NCI-H2196 treated with DMSO at 0.1 percent for 48 hours (cell line): ENCODE measurements around the gene IFT27.

Source experiments
- DNase-seq: peaks from one replicate; lab custom pipeline; 2025; ENCODE audit not compliant: unreplicated experiment; lab: John Stamatoyannopoulos, UW

The IFT27 gene

DNA sequence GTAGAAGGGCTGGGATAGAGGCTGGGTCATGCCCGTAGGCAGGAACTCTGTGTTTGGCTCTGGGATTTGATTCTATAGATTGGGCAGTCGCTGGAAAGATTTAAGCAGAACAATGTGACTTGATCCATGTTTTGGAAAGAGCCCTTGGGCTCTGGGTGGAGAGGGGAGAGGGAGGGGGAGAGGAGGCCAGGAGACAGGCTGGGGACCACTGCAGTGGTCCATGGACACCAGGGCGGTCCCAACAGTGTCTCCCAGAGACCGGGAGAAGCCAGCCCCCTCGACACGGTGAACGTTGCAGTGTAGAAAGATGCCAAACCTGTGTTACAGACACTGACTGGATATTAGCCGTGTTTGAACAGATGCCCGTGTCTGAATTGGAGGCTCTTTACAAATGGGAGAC lies 21.5 kb upstream of the IFT27 start:
- DNase-seq: no peak

DNA sequence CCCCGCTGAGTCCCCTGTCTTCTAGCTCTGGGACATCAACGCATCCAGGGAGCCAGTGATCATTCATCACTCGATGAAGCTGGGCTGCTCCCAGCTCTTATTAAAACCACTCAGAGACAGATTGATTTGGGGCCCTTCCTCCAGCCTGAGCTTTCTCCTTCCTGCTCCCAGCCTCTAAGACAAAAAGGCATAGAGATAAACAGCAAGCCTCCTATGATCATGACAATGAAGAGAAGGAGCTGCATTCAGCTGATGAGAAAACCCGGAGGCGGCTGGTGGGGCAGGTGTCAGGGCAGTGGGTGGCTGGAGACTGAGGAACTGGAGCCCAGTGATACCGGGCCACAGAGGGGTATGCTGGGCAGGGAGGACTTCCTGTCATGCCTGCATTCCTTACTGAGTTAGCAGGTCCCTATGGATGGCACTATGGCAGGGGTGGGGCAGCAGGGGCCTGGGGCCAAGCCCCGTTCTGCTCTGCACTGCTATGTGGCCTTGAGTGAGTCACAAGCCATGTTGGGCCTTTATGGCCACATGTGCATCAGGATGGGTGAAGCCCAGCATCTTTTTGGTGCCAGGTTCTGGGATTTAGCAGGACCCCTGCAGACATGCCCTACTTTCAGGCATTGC lies 20.7 kb upstream of the IFT27 start:
- no peak for DNase-seq

DNA sequence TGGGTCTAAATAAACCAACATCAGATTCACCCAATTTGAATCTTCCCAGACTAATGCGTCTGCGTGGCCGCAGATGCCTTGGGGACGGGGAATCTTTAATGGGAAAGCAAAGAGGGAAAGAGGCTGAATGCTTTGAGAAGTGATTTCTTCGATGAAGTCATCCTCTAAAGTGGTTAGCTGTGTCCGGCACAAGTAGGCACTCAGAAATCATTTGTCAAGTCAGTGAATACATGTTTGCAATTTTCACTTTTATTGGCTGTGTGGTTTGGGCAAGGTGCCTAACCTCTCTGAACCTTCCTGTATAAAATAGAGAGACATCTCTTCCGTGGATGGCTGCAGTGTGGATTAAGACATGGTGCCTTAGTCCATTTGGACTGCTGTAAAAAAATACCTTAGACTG lies 19.7 kb upstream of the IFT27 start:
- no peak for DNase-seq

DNA sequence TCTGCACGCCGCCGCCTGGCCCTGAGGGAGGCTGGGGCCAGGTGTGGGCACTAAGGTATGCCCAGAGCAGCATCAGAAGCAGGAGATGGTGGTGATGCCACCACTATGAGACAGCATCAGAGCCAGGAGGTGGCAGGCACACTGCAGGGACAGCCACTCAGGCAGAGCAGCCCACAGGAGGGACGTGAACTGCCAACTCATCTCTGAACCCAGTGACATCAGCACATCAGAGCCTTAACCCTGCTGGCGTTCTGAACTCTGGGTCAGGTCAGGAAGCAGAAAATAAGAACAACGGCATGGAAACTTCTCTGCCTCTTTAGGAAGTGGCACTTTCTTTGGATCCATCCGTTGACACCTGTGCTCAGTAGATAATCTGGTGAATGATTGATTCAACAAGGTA lies 14.7 kb upstream of the IFT27 start:
- no peak for DNase-seq

DNA sequence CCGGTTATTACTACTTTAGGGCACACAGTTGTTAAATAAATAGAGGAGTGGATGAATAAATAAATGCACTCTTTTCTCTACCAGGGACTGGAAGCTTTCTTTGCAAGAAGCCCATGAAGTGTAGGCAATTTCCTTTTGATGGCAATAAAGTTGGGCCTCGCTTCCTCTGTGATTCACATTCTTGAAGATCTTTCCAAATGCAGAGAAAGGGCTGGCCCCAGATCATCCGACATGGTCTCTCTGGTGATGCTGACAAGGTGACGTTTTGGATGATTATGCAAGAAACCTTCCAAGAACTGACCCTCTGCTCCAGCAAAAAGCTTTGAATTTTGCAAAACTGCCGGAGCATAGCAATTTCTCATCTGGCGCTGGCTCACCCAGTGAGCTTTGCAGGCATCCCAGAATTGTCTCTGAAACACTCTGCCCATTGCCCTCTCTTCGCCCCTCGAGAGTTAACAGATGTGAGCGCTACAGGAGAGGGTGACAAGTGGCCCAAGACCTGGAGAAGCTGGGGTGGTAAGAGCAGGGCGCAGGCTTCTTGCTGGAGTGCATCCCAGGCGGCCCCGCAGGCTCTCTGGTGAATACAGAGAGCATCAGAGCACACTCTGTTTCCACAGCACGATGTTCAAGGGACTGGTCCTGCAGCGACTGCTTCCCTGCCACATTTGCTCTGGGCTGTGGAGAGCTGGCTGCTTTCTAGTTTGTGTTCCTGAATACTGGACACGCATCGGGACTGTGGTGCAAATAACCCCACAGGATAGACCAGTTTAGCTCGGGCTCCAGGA lies 11.5 kb upstream of the IFT27 start:
- no peak for DNase-seq

DNA sequence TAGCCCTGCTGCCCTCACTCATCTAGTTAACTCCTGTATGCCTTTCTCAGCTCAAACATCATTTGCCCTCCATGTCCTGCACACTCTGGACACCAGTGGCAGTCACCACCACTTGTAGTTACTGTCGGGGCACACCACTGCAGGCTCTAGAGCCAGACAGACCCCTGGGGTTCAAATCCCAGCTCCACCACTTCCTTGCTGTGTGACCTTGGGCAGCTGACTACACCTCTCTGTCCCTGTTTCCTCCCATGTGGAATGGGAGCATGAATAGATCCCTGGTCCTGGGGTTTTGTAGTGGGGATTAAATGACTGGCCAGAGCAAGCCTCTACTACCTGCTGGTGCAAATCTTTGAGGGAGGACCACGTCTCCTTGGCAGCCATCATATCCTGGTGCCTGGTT lies 7.8 kb upstream of the IFT27 start:
- no peak for DNase-seq

DNA sequence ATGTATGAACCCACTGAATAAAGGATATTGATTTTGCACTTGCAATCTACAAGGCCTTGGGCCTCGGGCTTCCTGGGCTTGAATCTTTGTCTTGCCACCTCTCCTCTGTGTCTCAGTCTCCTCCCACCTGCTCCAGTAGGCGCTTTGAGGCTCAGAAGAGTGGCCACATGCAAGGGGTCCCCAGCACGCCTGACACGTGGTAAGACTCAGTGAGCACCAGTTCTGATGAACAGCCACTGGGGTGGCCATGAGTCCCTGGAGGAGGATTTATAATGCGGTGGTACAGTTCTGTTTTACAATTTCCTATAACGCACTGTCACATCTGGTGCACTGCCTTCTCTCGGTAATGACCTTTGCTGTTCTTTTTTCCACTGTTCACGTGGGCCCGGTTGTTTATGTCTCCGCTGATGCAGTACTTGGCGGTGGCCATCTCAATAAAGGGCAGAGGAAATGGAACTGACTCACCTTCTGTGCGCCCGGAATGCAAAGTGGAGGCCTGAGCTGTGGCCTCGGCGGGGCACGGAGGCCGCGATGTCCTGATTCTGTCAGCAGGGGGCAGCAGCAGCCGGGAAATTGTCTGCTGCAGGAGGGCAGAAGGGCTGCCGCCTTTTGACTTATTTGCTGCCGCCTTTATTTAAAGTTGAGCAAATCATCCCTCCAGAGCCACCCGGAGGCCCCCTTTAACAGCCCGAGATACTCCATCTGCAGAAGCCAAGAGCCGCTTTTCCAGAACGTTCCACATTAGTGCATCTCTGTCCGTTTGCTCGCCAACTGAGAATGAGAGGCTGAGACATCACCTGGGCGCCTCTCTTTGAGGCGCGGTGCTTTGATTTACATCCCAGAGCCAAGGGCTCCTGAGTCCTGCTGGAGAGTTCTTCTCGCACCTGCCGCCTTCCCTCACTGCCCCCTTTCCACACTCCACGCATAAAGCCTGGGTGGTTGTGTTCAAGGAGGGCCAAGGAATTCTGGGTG lies 6.0 kb upstream of the IFT27 start:
- peak; percentile 51 for DNase-seq

DNA sequence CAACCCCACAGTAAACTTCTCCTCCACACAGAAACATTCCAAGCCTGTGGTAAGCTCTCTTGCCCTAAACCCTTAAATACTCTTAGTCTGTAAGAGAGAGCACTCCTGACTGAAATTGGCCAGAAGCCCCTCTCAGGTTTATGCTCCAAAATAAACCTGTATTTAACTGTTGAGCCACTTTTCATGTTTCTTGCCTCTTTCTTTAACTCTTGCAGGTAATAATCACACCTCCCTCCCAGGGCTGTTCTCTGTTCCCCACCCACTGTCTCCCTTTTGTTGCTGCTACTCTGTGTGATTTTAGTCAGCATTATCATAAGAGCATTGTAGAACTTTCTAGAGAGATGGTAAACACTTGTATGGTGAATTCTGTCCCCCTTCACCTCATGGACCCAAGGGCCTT lies 2.1 kb upstream of the IFT27 start:
- DNase-seq: no peak

DNA sequence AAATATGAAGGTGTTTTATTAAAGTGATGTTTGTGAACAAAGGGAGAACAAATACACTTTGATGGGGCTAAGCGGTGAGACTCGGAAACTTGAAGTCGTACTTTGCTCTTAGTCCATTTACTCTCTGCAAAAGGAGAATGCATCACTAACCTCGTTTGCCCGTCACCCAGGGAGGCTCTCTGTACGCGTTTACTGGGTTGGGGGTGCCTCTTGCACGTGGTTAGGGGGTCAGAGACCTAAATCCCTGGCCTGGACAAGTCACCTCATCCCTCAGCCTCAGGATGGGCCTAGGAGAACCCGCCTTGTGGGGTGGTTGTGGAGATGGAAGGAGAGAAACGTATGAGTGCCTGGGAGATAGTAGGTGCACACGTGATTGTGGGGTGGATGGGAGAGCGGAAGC lies 803 bp upstream of the IFT27 start:
- DNase-seq: no peak

DNA sequence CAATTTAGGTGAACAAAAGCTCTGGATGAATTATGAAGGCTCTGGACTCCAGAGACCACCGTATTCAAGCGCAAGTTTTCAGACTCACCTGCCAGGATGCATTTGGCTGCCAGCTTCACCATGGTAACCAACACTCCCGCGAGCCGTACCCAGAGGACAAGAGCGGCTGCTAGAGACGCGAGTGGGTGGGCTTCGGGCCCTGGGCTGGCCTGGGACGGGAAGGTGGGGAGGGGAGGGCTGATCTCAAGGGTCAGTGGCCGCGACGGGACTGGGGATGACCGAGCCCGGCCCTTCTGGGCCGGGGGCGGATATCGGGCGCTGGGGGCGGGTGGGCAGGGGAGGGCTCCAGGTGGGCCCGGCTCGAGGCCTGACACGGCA lies 344 bp downstream of the IFT27 start:
- no peak for DNase-seq

DNA sequence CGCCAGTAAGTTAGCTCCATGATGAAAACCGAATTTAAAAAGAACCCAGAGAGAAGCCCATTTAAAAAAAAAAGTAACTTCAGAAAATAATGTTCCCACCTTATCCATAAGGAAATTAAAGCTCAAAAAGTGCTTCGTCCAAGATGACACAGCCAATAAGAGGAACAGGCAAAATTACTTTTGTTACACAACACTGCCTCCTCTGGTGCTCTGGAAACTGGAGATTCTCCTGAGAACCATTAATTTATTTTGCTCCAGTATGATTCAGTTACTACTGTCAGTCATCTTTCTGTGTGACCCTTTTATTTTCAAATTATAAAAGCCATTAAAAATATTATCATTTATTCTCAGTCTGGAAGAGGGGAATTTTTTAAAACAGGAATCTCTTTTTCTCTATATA lies 2.0 kb downstream of the IFT27 start:
- DNase-seq: no peak

DNA sequence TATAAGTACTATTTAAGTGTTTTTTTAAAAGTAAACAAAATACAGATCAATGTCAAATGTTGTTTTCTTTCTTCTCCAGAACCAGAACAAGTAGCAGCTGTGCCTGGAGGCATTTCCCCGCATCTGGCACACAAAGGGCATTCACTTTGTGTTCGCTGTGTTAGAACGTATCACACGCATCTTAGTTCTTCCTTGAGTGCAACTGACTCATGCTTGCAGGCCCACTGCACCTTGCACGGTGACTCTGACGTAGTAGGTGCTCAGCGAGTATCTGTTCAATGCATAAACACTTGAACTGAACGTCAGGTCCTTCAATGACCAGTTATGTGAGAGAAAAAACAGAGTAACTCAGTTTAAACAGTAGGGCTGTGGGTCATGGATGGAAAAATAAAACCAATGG lies 3.5 kb downstream of the IFT27 start:
- no peak for DNase-seq

DNA sequence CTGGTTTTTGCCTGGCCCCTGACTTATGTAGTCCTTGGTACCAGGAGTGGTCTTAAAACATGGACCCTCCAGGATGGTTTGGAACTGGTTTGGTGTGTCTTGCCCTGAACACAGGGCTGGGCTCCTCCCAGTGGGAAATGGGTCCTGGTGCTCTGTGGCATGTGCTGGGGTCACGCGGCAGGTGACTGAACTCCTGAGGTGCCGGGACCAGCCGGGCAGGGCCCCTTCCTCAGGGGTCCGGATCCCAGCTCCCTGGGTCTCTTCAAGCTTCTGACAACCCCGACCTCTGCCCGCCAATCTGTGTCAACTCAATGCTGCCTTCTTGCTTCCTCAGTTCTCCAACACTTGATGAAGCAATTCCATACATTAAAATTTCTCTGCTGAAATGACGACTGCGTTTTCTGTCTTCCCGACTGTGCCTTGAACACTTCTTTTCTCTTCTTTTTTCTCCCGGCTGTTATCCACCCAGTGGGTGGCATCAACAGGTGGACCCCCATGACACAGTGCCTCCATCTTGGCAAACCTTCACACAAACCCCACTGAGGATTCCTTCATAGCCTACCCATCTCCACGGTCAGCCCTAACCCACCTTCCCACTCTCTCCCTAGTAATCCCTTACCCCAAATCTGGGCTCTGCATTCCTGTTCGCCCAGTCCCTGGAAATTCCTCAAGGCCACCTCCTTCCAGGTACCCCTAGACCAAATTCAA lies 4.4 kb downstream of the IFT27 start:
- DNase-seq: no peak

DNA sequence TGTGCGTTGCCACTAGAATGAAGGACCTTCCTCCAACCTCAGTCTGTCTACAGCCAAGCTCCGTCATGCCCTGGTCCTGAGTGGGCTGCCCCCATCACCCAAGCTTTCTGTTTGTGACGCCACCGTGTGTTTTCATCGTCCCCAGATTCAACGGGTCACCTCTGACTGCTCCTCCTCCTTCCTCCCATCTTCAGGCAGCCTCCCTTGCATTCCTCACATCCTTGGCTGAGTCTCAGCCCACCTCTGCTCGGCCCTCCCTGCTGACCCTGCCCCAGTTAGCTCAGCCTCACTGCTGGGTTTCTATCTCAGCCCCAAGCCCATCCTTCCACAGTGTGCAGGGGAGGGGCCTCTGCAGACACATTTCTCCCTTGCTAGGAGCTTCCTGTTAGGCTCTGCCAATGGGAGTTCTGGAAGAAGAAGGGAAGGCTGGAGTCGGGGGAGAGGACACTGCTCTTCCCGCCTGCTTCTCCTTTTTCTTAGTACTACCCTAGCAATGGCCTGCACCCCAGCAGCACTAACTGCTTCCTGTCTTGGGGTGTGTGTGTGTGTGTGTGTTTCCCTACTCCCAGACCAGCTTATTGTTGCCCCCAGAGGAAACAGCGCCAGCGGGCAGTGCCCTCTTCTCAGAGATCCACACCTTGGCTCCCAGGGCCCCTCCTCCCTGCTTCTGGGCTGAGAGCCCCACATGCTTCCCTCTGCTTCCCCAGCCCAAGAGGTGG lies 5.2 kb downstream of the IFT27 start:
- no peak for DNase-seq

DNA sequence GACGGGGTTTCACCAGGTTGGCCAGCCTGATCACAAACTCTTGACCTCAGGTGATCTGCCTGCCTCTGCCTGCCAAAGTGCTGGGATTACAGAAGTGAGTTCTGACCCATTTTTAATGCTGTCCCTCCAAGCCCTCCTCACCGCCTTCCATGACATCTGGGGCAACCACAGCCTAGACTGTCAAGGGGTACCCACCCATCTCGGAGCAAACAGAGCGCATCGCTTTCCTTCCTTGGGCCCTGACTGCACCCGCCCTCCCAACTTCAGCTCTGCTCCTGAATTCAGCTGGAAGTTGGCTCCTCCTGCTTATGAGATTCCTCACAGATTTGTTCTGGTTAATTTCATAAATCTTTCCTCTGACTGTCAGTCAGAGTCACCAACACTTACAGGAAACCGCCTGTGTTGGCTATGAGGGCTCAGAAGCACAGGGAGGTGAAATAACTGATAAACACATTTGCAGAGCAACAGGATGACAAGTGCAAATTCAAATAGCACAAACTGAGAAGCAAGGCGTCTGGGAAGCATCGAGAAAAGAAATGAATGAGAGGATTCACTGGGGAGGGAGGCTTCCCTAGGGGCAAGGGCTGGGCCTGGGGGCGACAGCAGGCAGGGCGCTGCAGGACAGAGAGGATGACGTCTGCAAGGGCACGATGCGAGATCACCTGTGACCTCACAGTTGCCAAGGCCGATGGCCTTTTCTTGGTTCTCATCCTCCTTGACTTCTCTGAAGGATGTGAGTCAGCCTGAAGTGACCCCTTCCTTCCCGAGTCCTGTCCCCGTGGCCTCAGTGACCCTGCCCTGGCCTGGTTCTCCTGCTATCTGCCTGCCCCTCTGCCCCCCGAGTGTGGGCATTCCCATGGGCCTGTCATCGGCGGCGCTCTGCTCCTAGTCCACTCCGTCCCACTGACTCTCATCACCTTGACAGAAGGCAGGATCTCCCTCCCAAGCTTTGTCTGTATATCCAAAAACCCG lies 6.1 kb downstream of the IFT27 start:
- DNase-seq: no peak

DNA sequence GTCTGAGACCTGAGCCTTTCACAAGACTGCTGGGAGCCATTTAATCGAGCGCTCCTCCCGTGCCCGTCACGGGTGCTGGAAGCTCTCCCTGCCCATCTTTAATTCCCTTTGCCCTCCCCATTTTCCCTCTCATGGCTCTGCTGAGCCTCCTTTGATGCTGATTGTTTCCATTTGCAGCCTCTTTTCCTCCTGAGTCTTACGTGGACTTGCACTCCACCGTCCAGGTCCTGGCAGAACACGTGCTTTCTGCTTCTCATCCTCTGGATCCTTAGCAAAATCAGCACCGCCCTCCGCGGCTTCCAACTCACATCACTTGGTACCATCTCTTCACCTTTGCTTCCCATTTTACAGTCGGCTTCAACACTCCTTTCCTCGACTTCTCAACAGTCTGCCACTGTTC lies 7.3 kb downstream of the IFT27 start:
- no peak for DNase-seq

DNA sequence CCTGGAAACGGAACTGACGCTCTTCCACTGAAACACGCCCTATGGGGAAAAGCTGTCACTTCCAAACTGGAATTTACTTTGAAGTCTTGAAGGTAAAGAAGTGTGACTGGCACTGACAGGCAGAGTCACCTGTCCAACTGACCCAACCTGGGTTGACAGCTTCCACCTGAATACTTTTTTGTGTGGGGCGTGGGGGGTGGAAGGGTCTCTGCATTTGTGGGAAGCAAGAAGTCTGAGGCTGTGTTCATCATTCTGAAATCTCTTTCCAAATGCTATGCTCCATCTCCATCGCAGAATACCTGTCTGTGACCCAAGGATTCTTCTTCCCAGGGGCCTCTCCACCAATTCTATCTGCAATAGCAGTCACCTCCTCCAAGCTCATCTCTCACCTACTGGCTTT lies 7.8 kb downstream of the IFT27 start:
- no peak for DNase-seq

DNA sequence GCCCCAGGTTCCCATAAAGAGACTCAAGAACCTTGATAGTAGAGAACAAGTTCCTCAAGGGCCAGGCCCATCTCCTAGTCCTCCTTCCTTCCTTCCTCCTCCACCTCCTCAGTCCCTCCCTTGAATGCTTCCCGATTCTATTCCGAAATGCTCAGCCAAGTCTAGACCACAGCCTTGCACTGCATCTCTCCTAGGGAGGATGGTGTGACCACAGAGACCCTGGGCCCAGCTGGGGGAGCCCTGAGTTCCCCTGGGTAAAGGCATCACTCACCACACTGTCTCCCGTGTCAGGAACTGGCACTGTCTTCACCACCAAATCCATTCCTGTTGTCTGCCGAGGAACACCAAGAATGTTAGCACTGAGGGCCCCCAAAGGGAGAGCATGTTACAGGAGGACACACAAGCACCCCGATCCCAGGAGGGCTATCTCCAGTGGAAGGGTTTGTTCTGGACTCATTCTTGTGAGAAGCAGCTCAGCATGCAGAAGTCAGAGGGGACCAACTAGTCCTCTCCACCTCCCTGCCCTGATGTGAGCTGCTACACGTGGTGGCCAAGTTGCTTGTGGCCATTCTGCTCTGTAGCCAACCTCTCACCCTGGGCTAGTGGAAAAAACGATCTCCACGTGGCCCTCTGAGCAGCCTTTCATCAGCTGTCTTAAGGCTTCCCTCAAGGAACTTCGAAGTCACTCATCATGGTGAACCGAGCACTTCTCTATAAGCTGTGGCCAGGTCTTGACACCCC lies 8.7 kb downstream of the IFT27 start:
- DNase-seq: no peak

DNA sequence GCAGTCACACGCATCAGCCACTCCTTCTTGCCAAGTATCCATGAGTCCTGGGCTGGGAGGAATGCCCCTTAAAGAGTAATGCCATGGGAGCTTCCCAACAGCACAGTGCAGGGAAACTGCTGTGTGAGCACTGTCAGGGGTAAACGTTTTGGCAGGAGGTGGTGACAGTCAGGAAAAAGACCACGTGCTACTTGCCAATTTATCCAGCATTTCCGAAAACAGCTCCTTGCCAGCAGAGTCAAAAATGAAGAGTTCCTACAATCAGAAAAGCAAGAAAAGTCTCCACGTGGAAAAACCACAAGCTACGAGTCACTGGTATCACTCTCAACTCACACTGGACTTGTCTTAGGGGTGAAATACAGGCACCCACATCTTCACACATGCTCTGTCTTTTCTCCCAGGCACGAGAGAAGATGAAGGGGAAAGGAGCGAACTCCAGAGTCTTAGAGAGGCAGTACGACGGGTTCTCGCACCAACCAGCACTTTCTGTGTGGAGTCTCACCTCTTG lies 9.9 kb downstream of the IFT27 start:
- no peak for DNase-seq
